Measurements from ENCODE around the gene MEIKIN. TPM values are rescaled to one million over a fixed set of nuclear protein-coding genes. Genes with fewer than 3 reads are reported as not detected.
"Not testable (repeated sequence)": the region's sequence is repeated elsewhere in the genome, so short reads cannot be mapped to it uniquely, and the experiment has no call there.

The MEIKIN gene
- total RNA-seq, 1 experiment from 2014 or later, result not detected

DNA sequence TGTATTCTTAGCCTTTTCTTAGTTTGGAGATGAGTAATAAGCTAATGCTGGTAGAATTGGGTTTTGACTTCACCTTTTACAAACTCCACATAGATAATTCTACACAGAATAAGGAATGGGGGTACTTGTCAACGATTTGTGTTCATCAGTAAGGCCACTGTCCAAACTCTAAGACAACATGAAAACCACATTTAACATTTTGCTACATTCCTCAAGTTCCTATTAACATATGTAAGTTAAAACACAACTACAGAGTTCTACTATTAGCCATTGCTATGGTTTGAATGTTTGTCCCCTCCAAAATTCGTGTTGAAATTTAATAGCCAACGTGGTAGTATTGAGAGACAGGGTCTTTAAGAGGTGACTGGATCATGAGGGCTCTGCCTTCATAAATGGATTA lies 31.9 kb downstream of the MEIKIN start:
- DNase-seq (ENCODE audit: low spot score), result no peak

DNA sequence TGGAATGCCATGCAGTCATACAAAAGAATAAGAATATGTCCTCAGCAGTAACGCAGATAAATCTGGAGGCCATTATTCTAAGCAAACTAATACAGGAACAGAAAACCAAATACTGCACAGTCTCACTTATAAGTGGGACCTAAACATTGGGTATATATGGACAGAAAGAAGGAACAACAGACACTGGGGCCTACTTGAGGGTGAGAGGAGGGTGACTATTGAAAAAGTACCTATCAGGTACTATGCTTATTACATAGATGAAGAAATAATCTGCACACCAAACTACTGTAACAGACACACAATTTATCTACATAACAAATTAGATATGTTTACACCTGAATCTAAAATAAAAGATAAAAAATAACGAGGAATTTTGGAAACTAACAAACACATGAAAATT lies 38.8 kb downstream of the MEIKIN start:
- no peak for DNase-seq (ENCODE audit: low spot score)

DNA sequence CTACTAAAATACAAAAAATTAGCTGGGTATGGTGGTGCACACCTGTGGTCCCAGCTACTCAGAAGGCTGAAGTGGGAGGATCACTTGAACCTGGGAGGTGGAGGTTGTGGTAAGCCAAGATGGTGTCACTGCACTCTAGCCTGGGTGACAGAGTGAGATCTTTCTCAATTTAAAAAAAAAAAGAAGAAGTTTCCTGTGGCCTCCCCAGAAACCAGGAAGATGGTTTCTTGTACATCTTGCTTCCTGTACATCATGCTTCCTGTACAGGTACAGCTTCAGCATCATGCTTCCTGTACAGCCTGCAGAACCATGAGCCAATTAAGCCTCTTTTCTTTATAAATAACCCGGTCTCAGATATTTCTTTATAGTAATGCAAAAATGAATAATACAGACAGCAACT lies 43.2 kb downstream of the MEIKIN start:
- DNase-seq (ENCODE audit: low spot score), result not testable (repeated sequence)

DNA sequence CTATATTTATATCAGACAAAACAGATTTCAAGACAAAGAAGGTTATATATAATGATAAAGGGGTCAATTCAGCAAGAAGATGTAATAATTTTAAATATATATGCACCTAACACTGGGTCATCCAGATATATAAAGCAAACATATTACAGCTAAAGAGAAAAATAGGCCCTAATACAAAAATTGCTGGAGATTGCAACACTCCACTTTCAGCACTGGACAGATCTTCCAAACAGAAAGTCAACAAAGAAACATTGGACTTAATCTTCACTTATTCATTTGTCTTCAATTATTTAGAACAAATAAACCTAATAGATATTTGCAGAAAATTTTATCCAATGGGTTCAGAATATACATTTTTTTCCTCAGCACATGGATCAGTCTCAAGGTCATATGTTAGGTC lies 45.8 kb downstream of the MEIKIN start:
- DNase-seq (ENCODE audit: low spot score), result no peak

DNA sequence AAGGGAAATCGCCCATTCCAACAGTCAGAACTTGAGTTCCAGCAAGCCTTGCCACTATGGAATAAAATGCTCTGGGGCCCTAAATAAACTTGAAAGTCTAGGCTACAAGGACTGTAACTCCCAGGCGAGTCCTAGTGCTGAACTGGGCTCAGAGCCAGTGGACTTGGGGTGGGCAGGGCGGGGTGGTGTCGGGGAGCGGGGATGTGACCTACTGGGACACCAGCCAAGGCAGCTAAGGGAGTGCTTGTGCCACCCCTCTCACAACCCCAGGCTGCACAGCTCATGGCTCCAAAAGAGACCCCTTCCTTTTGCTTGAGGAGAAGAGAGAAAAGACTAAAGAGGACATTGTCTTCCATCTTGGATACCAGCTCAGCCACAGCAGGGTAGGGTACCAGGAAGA lies 61.5 kb downstream of the MEIKIN start:
- DNase-seq (ENCODE audit: low spot score), result peak; percentile 11

DNA sequence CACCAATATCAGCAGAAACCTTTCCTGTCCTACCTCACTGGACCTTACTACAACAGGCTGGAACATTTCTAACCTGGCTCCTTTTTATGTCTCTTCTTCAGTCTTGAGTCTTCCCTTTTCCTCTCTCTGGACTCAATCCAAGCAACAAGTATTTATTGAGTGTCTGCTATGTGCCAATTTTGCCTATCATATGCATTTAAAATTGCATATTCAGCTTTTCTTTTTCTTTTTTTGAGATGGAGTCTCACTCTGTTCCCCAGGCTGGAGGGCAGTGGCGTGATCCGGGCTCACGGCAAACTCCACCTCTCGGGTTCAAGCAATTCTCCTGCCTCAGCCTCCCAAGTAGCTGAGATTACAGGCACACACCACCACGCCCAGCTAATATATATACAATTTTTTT lies 65.8 kb downstream of the MEIKIN start:
- no peak for DNase-seq (ENCODE audit: low spot score)

DNA sequence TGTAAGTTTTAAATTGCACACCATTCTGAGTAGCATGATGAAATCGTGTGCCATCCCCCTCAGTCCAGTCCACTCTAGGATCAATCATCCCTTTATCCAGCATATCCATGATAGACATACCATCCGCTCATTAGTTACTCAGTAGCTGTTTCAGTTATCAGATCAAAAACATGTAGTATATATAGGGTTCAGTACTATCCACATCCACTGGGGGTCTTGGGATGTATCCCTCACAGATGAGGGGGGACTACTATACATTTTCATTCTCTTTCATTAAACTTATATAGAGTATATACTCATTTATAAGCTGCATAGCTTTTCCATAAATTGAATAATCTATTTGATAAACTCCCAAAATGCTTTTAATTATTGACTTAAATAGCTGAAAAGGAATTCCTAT lies 67.6 kb downstream of the MEIKIN start:
- no peak for DNase-seq (ENCODE audit: low spot score)

DNA sequence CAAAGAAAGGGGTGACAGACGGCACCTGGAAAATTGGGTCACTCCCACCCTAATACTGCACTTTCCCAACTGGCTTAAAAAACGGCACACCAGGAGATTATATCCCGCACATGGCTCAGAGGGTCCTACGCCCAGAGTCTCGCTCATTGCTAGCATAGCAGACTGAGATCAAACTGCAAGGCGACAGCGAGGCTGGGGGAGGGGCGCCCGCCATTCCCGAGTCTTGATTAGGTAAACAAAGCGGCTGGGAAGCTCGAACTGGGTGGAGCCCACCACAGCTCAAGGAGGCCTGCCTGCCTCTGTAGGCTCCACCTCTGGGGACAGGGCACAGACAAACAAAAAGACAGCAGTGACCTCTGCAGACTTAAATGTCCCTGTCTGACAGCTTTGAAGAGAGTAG lies 74.2 kb downstream of the MEIKIN start:
- DNase-seq (ENCODE audit: low spot score), result not testable (repeated sequence)

DNA sequence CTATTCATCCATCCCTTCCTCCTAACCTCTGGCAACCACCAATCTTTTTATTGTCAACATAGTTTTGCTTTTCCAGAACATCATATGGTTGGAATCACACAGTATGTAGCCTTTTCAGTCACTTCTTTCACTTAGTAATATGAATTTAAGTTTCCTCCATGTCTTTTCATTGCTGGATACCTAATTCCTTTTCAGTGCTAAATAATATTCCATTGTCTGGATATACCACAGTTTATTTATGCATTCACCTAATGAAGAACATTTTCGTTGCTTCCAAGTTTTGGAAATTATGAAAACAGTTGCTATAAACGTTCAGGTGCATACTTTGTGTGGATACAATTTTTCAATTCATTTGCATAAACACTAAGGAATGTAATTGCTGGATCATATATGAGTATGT lies 77.9 kb downstream of the MEIKIN start:
- no peak for DNase-seq (ENCODE audit: low spot score)

DNA sequence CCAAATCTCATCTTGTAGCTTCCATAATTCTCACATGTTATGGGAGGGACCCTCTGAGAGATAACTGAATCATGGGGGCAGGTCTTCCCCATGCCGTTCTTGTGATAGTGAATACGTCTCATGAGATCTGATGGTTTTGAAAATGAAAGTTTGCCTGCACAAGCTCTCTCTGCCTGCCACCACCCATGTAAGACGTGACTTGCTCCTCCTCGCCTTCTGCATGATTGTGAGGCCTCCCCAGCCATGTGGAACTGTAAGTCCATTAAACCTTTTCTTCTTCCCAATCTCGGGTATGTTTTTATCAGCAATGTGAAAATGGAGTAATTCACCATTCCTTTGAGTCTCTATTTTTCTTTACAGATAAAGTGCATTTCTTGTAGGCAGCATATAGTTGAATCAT lies 81.8 kb downstream of the MEIKIN start:
- no peak for DNase-seq (ENCODE audit: low spot score)

DNA sequence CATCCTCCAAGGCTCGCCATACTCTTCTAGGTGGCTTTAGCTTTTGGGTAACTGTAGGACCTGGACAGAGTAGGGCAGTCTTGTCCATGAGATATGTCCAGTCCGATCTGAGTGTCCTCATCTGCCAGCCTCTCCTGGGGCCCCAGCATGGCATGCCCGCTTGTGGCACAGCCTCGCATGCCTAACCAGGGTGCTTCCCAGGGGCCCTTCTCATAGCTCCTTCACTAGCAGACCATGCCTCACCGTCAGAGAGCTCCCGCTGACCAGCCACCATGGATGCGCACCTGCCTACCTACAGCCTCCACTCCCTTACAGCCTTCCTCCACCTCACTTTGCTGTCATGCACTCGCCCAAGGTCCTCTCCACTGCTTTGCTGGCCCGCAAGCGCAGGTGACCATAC lies 88.1 kb downstream of the MEIKIN start:
- no peak for DNase-seq (ENCODE audit: low spot score)

DNA sequence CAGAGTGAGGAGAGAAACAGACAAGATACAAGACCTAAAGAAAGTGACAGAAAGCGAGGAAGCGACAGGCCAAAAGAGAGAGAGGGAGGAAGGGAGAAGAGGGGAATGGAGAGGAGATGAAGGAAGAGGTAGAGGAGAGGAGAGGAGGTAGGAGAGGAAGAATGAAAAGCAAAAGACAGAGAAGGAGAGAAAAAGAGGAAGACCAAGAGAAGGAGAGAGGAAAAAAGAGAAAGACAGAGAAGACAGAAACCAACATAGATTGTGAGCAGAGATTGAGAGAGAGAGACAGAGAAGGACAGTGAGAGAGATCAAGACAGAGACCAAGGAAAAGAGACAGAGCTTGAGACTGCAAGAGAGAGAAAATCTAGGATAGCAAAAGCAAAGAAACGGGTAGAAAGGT lies 90.0 kb downstream of the MEIKIN start:
- DNase-seq (ENCODE audit: low spot score), result no peak

DNA sequence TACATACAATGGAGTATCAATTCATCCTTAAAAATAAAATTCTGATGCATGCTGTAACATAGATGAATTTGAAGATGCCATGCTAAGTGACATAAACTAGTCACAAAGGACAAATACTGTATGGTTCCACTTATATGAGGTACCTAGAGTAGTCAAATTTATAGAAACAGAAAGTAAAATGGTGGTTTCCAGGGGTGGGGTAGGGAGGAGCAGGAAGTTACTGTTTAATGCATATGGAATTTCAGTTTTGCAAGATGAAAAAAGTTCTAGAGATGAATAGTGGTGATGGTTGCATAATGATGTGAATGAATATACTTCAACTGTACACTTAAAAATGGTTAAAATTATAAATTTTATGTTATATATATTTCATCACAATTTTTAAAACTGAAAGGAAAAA lies 91.3 kb downstream of the MEIKIN start:
- peak; percentile 16 for DNase-seq (ENCODE audit: low spot score)

DNA sequence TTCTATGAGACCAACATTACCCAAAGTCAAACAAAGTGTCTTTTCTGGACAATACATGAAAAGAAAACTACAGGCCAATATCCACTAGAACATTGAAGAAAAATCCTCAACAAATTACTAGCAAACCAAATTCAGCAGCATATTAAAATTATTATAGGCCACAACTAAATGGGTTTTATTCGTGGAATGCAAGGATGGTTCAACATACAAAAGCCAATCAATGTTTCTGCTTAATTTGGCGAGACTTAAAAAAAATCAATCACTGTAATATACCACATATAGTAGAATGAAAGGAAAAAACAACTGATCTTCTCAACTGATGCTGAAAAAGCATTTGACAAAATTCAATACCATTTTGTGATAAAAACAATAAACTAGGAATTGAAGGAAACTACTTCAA lies 96.8 kb downstream of the MEIKIN start:
- DNase-seq (ENCODE audit: low spot score), result no peak

DNA sequence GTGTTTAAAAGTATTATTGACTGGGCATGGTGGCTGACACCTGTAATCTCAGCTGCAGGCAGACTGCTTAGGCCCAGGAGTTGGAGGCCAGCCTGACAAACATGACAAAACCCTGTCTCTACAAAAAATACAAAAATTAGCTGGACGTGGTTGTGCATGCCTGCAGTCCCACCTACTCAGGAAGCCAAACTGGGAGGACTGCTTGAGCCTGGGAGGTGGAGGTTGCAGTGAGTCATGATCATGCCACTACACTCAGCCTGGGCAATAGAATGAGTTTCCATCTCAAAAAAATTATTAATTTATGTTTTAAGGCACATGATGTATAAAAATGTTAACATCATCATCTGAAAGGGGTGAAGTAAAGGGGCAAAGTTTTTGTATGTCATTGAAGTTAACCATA lies 98.9 kb downstream of the MEIKIN start:
- DNase-seq (ENCODE audit: low spot score), result no peak

DNA sequence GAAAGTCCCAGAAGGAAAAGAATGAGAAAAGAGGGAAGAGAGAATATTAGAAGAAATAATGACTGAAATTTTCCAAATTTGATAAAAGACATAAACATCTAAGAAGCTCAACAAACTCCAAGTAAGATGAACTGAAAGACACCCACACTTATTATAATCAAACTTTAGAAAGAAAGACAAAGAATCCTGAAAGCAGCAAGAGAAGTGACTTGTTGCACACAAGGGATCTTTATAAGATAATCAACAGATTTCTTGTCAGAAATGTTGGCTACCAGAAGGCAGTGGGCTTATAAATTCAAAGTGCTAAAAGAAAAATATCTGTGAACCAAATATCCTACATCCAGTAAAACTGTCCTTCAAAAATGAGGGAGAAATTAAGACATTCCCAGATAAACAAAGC lies 99.6 kb downstream of the MEIKIN start:
- no peak for DNase-seq (ENCODE audit: low spot score)

DNA sequence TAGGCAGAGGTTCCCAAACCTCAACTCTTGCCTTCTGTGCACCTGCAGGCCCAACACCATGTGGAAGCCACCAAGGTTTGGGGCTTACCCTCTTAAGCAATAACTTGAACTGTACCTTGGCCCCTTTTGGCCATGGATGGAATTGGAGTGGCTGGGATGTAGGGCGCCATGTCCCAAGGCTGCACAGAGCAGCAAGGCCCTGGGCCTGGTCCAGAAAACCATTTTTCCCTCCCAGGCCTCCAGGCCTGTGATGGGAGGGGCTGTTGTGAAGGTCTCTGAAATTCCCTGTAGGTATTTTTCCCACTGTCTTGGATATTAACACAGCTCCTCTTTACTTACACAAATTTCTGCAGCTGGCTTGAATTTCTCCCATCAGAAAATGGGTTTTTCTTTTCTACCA lies 102.5 kb downstream of the MEIKIN start:
- not testable (repeated sequence) for DNase-seq (ENCODE audit: low spot score)

DNA sequence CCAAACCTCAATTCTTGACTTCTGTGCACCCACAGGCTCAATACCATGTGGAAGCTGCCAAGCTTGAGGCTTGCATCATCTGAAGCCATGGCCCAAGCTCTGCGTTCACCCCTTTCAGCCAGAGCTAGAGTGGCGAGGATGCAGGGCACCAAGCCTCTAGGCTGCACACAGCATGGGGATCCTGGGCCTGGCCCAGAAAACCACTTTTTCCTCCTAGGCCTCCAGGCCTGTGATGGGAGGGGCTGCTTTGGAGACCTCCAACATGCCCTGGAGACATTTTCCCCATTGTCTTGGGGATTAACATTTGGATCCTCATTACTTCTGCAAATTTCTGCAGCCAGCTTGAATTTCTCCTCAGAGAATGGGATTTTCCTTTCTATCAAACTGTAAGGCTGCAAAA lies 112.8 kb downstream of the MEIKIN start:
- not testable (repeated sequence) for DNase-seq (ENCODE audit: low spot score)

DNA sequence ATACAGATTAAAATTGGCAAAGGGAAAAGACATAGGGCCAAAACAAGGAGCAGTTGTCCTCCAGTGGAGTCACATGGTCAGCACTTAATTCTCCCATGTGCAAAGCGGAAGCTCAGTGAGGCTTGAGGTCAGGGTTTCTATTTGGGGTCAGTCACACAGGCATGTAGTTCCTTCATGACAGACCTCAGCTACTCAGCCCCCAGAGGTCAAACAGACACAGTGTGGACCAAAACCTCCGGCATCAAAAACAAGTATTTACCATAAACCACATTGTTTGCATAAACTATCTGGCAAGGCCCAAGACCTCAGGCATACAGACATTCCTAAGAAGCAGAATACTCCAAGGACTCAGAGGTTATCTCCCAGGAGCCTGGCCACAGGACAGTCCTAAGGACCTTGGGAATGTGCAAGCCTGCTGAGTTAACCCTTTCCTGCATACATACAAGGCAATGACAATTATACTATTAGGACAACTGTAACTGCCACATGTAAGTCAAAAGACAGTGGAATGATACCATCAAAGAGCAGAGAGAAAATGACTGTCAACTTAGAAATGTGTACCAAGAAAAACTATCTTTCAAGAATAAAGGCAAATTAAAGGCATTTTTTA lies 120.0 kb downstream of the MEIKIN start:
- DNase-seq (ENCODE audit: low spot score), result no peak

DNA sequence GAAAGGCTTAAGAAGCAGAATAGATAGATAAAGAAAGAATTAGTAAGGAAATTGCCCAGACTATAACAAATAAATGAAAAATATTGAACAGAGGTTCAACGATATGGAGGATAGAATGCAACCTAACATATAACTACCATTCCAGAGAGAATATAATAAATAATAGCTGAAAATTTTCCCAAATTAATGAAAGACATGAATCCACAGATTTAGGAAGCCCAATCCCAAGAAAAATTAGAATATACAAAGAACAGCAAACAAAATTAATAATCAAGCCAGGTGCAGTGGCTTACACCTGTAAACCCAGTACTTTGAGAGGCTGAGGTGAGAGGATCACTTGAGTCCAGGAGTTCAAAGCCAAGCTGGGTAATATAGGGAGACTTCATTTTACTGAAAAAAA lies 120.8 kb downstream of the MEIKIN start:
- DNase-seq (ENCODE audit: low spot score), result no peak

DNA sequence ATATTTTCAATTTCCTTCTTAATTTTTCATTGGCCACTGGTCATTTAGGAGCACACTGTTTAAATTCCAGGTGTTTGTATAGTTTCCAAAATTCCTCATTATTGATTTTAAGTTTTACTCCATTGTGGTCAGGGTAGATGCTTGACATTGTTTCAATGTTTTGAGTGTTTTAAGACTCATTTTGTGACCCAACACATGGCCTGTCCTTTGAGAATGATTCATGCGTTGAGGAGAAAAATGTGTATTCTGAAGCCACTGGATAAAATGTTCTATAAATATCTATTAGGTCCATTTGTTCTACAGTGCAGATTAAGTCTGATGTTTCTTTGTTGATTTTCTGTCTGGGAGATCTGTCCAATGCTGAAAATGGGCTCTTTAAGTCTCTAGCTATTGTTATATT lies 124.2 kb downstream of the MEIKIN start:
- DNase-seq (ENCODE audit: low spot score), result no peak

DNA sequence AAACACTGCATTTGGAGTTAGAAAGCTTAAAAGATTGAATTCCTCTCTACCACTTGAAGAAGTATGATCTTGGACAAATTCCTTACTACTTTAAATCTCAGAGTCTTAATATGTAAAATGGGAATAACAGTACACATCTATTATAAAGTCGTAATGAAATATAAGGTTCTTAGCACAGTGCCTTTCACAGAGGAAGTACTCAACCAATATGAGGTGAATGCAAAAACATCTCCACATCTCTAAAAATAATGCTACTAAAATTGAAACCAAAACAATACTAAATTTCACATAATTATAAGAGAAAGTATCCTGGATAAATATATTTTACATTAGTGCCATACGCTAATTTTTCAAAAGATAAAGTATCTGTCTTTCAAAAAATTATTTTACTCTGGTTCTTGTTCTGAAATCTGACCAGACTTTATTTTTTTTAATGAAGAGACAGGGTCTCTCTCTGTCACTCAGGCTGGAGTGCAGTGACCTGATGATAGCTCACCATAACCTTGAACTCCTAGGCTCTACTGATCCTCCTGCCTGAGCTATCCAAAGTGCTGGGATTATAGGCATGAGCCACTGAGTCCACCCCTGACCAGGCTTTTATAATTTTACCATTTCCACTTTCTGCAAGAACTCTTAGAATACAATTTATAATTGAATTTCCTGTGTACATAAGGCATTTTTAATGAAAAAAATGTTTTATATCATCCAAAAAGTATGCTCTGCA lies 127.3 kb downstream of the MEIKIN start:
- DNase-seq (ENCODE audit: low spot score), result no peak

DNA sequence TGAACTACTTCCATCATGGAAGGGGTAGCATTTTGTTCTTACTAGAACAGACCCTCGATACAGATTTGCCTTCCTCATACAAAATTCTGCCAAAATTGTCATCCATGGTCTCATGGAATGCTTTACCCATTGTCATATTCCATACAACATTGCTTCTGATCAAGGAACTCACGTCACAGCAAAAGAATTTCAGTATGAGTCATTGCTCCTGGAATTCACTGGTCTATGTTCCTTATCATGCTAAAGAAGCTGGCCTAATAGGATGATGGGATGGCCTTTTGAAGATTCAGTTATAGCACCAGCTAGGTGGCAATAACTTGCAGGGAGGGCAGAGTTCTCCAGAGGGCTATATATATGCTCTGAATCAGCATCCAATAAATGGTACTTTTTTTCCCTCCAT lies 130.5 kb downstream of the MEIKIN start:
- DNase-seq (ENCODE audit: low spot score), result peak; percentile 44
